Endometrial microvascular endothelial cells (primary cell): ENCODE results near the gene SLC6A8. TPM values are rescaled to one million over a fixed set of nuclear protein-coding genes. Genes with fewer than 3 reads are reported as not detected.
"Not testable (repeated sequence)": the region's sequence is repeated elsewhere in the genome, so short reads cannot be mapped to it uniquely, and the experiment has no call there.

Experiments used
- in situ Hi-C: cut with HindIII; loops from 2 replicates; pipeline ENCODE4 v1.10.0; 2017; ENCODE audit warnings: low sequenced_read_pairs, low pct_unique_long_range_greater_than_20kb; ENCODE audit errors: inconsistent ontology term
- total RNA-seq: library from RNA; depleted of rRNA; stranded (reverse); fragments of >200 nt; gene quantifications from one replicate; pipeline ENCODE4 v1.2.3, GENCODE V29; 2015; ENCODE audit errors: inconsistent ontology term

The SLC6A8 gene
- total RNA-seq, 1 donor from 2014 or later, result 2.6 TPM

DNA sequence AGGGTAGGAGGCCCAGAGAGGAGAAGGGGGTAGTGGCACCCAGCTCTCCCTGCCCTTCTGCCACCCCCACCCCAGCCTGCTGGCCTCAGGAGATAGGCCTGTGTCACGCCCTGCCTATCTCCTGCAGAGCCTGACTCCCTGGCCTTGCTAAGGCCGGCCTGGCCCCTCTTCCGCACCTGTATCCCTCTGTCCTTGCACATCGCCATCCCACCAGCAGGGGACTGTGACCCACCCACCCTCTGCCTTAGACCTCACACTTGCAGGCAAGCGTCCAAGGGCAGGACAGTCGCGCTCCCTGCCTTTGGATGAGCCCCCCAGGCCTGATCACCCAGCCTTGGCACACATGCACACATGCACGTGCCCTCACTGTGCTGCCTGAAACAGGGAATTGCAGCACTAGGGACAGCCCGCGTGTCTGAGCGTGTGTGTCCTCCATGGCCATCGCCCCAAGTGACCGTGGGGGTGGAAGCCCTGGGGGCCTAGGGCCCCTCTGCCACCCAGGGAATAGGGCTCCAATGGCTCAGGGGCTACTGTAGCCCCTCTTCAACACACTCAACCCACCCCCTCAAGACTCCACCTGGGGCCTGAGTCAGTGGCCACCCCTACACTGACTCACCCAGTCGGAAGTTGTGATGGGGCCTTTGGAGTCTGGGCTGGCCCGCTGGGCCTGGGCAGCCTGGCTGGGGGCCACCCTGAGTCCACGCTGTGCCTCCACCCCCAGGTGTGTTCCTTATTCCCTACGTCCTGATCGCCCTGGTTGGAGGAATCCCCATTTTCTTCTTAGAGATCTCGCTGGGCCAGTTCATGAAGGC, 2.1 kb downstream of the SLC6A8 start:
- in situ Hi-C loops, result no loop called here

DNA sequence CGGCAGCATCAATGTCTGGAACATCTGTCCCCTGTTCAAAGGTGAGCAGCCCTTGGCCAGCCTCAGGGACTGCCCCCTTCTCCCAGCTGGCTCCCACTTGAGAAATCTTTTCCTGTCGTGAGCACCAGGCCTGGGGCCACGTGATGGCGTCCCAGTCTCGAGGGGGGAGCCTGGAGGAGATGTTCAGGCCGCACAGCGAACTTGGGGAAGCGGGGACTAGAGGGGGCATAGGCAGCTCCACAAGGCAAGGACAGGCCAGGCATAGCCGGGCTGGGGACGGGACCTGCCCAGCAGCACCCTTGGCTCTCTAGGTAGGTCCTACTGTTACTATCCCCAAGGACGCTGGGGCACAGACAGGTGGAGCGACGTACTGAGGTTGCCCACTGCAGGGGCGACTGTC, 2.7 kb downstream of the SLC6A8 start:
- in situ Hi-C loops, result no loop called here

DNA sequence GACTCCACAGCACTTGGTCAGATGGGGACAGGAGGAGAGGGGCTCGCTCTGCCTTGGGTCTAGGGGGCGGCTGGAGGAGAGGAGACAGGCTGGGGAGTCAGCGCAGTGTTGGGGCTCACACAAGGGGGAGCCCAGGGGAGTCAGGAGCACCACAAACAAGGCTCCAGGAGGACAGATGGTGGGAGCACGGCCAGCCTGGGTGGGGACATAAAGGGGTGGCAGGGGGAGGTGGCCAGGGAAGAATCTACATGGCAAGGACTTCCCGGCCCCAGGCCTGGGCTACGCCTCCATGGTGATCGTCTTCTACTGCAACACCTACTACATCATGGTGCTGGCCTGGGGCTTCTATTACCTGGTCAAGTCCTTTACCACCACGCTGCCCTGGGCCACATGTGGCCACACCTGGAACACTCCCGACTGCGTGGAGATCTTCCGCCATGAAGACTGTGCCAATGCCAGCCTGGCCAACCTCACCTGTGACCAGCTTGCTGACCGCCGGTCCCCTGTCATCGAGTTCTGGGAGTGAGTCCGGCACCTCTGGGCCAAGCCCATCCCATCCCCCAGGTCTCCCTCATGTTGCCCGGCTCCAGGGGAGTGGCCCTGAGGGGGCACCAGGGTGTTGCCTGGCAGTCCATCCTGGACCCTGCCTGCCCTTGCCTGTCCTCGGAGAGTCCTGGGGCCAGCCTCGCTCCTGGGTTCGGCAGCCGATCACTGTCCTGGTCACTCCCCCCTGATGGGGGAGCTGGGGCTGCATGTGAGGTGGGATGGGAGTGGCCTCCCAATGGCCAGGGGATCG, 3.5 kb downstream of the SLC6A8 start:
- in situ Hi-C loops, result not testable (repeated sequence)

DNA sequence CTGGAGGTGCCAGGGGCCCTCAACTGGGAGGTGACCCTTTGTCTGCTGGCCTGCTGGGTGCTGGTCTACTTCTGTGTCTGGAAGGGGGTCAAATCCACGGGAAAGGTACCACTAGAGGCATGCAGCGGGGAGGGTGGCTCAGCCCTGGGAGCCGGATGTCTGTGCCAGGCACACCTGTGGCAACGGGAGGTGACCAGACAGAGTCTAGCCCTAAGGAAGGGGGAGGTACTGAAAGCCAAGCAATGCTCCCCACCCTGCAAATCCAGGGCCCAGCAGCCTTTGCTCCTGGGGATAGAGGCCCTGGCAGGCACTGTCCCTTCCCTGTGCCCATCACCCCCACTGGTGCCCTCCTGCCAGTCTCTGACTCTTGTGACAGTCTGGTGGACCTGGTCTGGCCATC, 4.3 kb downstream of the SLC6A8 start:
- in situ Hi-C loops, result no loop called here

DNA sequence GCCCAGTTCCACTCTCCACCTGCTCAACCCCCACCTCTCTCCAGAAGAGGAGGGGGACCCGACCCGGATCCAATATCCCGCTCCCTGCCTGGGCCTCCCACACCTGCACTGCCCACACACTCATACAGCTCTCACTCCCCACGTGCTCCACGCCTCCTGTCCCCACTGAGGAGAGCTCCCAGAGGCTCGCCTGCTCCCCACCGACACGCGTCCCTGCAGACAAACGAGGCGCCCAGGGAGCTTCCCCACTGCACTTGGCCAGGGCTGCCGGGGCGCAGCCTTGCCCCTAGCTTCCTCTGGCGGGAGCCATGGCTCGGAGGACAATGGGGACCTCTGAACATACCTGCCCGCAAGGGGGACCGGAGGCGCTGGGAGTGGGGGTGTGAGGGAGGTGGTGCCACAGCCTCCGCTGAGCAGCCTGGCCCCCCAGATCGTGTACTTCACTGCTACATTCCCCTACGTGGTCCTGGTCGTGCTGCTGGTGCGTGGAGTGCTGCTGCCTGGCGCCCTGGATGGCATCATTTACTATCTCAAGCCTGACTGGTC, 5.0 kb downstream of the SLC6A8 start:
- in situ Hi-C loops, result no loop called here

DNA sequence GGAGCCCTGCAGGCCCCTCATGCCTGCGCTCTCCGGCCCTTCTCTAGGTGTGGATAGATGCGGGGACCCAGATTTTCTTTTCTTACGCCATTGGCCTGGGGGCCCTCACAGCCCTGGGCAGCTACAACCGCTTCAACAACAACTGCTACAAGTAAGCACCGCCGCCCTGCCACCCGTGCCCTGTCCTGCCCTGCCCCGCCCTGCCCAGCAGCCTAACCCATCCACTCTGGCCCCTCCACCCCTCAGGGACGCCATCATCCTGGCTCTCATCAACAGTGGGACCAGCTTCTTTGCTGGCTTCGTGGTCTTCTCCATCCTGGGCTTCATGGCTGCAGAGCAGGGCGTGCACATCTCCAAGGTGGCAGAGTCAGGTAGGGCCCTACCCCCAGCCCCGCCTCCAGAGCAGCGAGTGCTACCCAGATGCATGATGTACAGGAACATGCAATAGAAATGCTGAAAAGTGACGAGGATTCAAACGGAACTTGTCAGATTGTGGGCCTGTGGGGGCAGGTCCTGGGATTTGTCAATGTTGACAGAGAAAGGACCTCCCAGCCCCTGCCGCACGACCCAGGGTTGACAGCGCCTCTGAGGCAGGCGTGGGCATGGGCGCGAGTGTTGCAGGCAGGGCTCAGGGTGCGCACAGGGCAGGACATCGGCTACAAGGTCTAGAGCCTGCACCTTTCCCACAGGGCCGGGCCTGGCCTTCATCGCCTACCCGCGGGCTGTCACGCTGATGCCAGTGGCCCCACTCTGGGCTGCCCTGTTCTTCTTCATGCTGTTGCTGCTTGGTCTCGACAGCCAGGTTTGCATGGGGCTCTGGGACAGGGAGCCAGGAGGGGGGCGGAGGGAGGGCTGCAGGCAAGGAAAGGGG, 5.7 kb downstream of the SLC6A8 start:
- in situ Hi-C loops, result no loop called here

DNA sequence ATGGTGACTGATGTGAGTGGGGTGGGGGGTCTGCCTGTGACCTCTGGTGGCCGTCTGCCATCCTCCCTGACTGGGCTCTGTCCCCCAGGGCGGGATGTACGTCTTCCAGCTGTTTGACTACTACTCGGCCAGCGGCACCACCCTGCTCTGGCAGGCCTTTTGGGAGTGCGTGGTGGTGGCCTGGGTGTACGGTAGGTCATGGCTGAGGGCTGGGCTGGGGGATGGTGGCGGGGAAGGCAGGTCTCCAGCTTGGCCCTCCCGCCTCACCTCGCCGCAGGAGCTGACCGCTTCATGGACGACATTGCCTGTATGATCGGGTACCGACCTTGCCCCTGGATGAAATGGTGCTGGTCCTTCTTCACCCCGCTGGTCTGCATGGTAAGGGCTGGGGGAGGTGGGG, 6.5 kb downstream of the SLC6A8 start:
- in situ Hi-C loops, result not testable (repeated sequence)

DNA sequence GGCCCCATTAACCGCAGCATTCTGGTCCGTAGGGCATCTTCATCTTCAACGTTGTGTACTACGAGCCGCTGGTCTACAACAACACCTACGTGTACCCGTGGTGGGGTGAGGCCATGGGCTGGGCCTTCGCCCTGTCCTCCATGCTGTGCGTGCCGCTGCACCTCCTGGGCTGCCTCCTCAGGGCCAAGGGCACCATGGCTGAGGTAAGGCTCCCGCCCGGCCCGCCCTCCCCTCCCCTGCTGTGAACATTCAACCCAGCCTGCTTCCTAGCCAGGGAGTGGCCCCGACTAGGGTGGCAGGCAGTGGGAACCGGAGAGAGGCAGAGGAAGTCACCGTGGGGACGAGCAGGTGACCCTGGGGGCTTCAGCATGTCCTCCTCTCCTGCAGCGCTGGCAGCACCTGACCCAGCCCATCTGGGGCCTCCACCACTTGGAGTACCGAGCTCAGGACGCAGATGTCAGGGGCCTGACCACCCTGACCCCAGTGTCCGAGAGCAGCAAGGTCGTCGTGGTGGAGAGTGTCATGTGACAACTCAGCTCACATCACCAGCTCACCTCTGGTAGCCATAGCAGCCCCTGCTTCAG, 7.1 kb downstream of the SLC6A8 start:
- in situ Hi-C loops, result no loop called here

DNA sequence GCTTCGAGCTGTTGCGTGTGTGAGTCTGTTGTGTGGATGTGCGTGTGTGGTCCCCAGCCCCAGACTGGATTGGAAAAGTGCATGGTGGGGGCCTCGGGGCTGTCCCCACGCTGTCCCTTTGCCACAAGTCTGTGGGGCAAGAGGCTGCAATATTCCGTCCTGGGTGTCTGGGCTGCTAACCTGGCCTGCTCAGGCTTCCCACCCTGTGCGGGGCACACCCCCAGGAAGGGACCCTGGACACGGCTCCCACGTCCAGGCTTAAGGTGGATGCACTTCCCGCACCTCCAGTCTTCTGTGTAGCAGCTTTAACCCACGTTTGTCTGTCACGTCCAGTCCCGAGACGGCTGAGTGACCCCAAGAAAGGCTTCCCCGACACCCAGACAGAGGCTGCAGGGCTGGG, 8.4 kb downstream of the SLC6A8 start:
- in situ Hi-C loops, result no loop called here

DNA sequence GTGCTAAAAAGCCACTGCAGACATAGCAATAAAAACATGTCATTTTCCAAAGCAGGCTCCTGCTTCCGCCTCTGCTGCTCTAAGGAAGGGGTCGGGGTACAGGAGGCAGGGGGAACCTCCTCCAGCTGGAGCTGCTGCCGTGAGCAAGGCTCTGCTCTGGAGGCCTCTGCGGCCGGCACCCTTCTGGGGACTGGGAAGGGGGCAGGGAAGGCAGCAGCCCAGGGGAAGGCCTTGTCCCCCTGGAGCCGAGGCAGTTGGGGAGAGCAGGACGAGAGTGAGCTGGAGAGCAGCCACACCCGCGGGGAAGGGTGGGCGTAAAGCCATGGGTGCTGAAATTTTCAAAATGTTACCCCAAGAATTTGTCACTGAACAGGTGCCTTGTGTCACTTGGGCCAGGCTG, 8.8 kb downstream of the SLC6A8 start:
- in situ Hi-C loops, result not testable (repeated sequence)

DNA sequence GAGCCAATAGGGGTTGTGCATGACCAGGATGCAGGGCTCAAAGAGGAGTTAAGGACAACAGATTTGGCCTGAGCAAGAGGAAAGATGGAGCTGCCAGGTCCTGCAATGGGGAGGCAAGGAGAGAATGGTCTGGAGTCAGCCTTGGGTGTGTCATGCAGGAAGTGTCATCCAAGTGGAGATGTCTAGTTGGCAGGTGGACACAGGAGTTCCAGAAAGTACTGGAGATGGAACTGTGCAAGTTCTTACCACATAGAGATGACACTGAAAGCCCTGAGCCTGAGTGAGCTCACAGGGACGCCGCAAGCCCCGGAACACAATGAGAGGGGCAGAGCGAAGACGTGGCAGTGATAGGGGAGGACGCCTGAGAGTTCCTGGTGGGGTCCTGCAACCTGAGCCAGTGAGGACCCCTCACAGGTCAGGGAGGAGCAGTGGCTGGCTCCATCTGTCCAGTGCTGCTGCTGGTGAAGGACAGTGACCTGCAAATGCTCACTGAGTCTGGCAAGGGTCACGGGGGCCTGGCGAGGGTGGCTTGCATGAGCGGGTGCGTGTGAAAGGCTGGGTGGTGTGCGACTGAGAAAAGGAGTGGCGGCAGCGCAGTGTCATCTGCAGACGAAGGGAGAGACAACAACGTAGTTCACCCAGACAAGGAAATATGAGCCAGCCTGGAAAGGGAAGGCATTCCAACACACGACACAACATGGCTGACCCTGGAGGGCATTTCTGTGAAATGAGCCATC, 9.4 kb downstream of the SLC6A8 start:
- in situ Hi-C loops, result not testable (repeated sequence)

DNA sequence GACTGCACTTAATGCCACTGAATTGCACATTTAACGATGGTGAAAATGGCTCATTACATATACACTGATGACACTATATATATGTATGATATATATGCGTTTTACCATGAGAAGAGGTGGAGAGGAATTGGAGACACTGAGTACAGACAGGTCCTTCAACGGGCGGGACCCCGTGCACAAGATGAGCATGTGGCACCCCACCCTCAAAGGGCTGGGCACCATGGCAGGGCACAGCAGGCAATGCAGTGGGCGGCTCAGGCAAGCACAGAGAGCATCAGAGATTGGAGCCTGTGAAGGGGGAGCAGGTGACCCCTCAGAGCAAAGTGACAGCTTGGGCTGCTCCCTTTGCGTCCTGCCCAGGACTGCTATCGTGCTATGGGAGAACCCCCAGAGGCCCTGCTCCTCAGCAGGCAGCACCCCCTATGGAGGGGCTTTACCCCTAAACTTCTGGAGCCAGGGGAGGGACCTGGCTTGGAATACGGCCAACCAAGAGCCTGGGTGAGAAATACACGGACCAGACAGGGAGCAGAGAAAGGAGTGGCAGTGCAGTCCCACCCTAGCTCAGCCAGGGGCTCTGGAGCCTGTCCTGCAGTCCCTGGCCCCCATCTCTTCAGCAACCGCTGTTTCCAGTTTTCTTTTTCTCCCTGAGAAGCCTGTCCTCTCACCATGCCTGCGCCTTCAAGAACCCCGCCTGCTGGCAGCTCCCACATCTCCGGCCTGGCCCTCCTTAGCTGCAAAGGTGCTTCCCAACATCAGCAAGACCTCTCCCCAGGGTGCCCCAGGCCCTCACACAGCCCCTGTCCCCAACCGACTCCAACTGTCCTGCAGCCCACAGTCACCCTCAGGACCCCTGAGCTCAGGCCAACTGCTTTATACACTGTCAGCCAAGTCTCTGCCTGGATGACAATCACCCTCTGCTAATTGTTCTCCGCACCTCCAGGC, 10.5 kb downstream of the SLC6A8 start:
- in situ Hi-C loops, result no loop called here

DNA sequence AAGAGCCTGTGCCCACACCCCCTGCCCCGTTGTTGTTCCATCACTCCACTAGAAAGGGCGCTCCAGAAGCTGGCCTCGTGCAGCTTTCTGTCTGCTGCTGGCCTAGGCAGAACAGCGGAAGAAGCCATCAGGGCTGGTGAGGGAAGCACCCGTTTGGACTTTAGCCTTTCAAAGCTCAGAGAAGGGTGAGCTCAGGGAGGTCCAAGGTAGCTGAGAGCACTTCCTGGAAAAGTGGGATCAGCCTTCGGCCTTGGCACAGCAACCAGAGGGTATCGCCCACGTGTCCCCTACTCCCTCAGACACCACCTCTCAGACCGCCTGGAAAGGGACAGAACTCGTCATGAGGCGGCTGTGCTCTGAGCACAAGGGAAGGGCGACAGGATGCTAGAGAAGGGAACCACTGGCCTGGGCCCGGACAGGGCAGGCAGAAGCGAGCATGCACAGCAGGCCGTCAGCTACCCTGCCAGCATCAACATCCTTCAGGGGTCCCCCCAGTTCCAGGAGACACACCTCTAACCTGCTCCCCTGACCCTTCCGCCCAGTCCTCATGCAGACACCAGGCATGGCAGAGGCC, 11.6 kb downstream of the SLC6A8 start:
- in situ Hi-C loops, result not testable (repeated sequence)

DNA sequence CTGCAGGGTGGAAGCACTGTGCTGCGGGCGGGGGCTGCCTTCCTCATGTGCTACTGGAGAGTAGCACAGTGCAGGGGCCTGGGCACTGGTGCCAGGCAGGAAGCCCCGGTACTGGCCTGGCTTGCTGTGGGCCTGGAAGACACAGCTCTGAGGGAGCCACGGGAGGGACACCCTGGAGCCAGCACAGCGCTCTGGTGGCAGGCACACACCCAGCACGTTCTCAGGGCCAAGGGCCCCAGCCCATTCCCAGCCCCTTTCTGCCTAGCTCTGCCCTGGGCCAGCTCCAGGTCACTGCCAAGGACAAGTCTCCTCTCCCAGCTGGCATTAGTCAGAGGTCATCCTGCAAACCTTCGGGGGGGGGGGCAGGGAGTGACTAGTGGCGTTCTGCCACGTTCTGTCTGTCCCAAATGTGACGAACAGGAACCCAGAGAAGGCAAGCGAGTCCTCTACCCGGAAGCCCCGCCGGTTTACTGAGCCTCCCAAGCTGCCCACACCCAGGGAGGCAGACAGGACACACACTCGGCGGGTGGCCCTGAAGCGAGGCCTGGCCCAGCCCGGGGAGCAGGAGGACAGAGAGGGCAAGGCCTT, 12.2 kb downstream of the SLC6A8 start:
- in situ Hi-C loops, result not testable (repeated sequence)

DNA sequence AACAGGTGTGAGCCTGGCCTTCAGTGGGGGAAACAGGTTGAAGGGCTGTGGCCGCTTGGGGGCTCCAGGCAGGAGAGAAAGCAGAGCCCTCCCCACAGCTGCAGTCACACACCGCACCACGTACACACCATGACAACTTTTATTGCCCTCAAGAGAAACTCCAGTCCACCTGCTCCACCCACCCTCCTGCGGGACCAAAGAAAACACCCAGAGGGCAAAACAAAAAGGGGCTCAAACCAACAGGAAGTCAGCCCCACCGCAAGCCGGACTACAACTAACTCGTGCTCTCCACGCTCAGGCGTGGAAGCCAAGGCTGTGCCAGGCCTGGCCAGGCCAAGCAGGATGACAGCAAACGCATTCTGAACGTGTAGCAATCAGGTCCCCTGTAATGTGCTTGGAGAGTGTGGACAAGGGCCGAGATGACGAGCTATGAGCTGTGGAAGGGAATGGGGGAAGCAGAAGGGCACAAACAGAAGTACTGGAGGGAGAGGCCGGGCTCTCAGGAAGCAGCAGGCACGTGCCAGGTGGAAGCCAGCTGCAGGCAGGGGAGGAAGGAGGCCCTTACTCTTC, 12.7 kb downstream of the SLC6A8 start:
- in situ Hi-C loops, result no loop called here

DNA sequence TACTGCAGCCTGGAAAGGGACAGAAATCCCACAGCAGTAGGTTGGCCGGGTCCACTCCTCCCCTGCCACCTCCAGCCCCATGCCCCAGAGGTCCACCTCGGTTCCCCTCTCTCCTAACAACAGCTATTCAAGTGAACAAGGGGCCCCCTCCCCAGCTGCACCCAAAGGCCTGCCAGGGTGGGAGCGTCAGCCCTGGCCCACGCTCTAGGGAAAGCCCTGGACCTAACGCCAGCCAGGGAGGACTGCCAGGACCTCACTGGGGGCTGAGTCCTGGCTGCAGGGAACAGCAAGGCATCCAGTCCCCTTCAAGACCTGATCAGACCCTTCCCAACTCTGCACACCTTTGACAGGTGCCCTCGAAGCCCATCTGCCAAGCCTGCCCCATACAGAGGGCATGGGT, 13.2 kb downstream of the SLC6A8 start:
- in situ Hi-C loops, result no loop called here
